Activated CD4-positive, alpha-beta T cell treated with anti-CD3 and anti-CD28 coated beads, Interleukin-2, amount 10 ng/mL, durations not matched to agents 24 days and 14 days (primary cell): ENCODE data around the gene LEF1. TPM values are rescaled to one million over a fixed set of nuclear protein-coding genes. Genes with fewer than 3 reads are reported as not detected.

Experiments used
- DNase-seq: peaks from one replicate; pipeline ENCODE4 v3.0.0; 2022
- H3K27ac Mint-ChIP-seq: one replicate; pipeline ENCODE4 v1.8.0; 2022; ENCODE audit warnings: mild to moderate bottlenecking, mixed read lengths
- H3K27me3 Mint-ChIP-seq: one replicate; pipeline ENCODE4 v1.8.0; 2022; ENCODE audit warnings: mixed read lengths
- H3K36me3 Mint-ChIP-seq: one replicate; pipeline ENCODE4 v1.8.0; 2022; ENCODE audit warnings: low read depth, mild to moderate bottlenecking, mixed read lengths
- H3K4me1 Mint-ChIP-seq: one replicate; pipeline ENCODE4 v1.8.0; 2021; ENCODE audit warnings: mixed read lengths
- H3K4me3 Mint-ChIP-seq: one replicate; pipeline ENCODE4 v1.8.0; 2022; ENCODE audit warnings: mild to moderate bottlenecking, moderate library complexity, mixed read lengths
- H3K9me3 Mint-ChIP-seq: one replicate; pipeline ENCODE4 v1.8.0; 2021; ENCODE audit warnings: mixed read lengths
- intact Hi-C: fragments of 100-400 bp; cut with micrococcal nuclease; formaldehyde crosslinking; loops from one replicate; pipeline ENCODE4 v1.15.1; 2023
- total RNA-seq: library from RNA; stranded (reverse); gene quantifications from 2 replicates; pipeline ENCODE4 v1.2.3, GENCODE V29; 2022

LEF1 gene
- total RNA-seq, 1 donor from 2014 or later: 141 TPM

DNA sequence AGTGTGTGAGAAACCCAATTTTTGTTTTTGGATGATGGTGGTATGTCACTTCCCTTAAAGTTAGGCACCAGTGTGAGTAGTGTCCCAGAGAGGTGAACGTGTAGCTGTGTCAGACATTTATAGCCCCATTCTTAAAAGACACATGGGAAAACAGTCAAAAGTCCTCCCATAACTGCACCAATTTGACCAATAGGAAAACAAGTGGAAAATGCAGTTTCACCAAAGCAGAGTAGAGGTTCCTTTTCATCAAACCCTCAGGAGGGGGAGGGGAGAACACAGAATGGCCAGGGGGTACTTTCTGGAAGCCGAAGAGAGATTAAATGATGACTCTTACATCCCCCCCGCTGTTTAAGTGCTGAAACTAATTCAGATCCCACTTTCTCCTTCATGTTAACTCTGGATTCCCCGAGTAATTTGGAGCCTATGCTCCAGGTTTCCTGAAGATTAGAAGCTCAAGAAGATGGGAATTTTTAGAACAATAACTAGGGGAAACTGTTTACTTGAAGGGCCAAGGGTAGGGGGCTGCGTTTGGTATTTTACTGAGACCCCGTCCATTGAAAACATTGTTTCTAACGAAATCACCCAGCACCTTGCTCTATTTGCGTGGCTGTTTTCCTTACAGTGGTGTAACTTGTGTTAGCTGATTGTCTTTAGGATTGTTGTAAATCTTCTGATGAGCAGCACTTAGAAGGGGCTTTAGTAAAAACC lies 2.1 kb upstream of the LEF1 start:
- H3K36me3 Mint-ChIP-seq: peaks cover 3% of the 10 kb centered on the region
- peak overlapping the region; percentile 88 for H3K27ac Mint-ChIP-seq
- DNase-seq: peak; percentile 68
- peak overlapping the region; percentile 97 for H3K4me3 Mint-ChIP-seq
- H3K27me3 Mint-ChIP-seq: peaks cover 14% of the 10 kb centered on the region
- intact Hi-C loops: loop anchor here (1.0 to 5.0 kb wide), 2 partner anchors 140 to 342 kb away; no protein-coding TSS in a partner anchor
- H3K4me1 Mint-ChIP-seq: peaks cover 51% of the 10 kb centered on the region
- no peaks in the 10 kb centered on the region for H3K9me3 Mint-ChIP-seq

DNA sequence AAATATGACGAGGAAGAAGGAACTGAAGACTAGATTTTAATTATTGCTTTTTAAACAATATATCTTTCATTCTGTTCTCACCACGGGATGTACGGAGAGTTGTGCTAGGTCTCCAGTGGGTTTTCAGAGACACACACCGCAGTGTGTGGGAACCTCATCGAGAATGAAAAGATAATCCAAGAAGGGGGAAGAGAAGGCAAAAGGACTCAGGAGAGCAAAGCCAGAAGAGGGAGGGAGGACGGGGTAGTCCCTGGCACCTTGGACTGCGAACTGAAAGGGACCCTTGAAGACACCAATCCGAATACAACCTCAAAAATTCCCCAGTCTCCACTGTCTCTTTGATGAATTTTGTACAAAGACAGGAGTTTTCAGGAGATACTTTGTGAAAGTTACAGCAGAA lies 932 bp upstream of the LEF1 start:
- Mint-ChIP-seq H3K27ac (peak overlapping the region; percentile 97), H3K27me3 (peaks cover 14% of the 10 kb centered on the region), H3K9me3 (no peaks in the 10 kb centered on the region), H3K4me1 (peaks cover 53% of the 10 kb centered on the region), H3K4me3 (peak overlapping the region; percentile 97), H3K36me3 (peaks cover 9% of the 10 kb centered on the region)
- no peak for DNase-seq
- intact Hi-C loops: loop anchor here (5.0 kb wide), 2 partner anchors 188 to 343 kb away; no protein-coding TSS in a partner anchor

DNA sequence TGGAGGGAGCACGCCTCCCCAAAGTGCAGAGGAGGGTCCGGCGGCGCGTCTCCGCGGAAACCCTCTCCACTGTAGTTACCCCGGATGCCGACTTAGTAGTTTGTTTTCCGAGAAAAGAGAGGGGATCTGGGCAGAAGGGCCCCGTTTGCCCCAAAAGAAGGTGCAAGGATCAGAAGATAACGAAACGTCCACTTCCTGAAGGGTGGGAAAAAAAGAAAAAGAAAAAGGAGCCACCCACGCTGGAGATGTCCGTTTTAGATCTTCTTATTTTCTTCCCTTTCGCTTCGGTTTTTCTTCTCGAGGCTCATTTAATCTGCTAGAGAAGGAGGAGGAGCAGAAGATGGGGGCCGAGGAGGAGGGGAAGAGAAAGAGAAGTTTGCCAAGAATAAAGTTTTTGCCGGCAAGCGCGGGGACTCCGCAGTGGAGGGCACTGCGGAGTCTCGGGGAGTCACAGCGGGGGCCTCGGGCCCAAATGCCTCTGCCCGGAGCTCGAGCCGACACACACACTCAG lies 517 bp downstream of the LEF1 start:
- Mint-ChIP-seq H3K27ac (peak overlapping the region; percentile 97), H3K36me3 (peaks cover 16% of the 10 kb centered on the region), H3K4me3 (peak overlapping the region; percentile 97), H3K4me1 (peaks cover 46% of the 10 kb centered on the region), H3K27me3 (peaks cover 14% of the 10 kb centered on the region), H3K9me3 (no peaks in the 10 kb centered on the region)
- intact Hi-C loops: loop anchor here (5.0 kb wide), 1 partner anchor 189 kb away; no protein-coding TSS in a partner anchor
- DNase-seq: peak; percentile 83

DNA sequence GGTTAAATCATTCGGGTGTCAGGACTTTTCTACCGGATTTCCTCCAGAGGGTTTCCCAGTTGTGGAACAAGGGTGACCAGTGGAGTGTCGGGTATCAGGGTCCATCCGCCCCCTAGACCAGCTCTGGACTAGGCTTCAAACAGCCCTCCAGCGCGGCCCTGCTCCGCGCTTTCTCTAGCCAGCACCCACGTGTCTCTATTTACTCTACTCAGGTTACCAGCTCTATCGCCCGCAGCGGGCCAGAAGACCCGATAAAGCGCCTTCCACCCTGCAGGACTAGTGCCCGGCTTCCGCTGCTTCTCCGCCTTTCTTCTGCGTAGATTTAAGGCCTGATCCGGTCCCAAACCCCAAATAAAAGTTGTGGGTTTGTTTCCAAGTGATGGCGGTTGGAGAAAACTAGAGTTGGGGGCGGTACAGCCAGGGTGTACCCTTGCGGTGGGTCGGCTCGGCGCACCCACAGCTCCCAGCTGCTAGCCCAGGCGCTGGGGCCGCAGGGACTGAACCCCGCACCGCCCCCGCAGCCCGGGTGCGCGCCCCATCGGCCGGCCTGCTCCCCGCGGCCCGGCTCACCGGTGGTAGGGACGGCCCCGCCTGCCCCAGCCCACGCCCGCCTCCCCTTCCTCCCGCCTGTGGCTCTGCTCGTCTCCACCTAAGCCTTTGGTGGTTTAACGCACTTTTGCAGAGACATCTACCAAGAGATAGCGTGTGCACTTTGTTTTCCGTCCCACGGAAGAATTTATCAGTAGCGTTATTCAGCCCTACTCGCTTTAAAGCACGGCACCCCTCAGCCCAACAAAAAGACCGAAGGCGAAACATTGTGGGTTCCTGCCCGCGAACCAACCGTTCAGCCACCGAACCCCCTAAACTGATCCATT lies 2.1 kb downstream of the LEF1 start:
- peaks cover 55% of the 10 kb centered on the region for H3K4me1 Mint-ChIP-seq
- H3K27me3 Mint-ChIP-seq: peaks cover 14% of the 10 kb centered on the region
- peaks cover 28% of the 10 kb centered on the region for H3K36me3 Mint-ChIP-seq
- no peaks in the 10 kb centered on the region for H3K9me3 Mint-ChIP-seq
- intact Hi-C loops: loop anchor here (1.0 to 5.0 kb wide), 7 partner anchors 9 to 266 kb away; no protein-coding TSS in a partner anchor
- peak; percentile 90 for DNase-seq
- H3K4me3 Mint-ChIP-seq: peak overlapping the region; percentile 97
- H3K27ac Mint-ChIP-seq: peak overlapping the region; percentile 94

DNA sequence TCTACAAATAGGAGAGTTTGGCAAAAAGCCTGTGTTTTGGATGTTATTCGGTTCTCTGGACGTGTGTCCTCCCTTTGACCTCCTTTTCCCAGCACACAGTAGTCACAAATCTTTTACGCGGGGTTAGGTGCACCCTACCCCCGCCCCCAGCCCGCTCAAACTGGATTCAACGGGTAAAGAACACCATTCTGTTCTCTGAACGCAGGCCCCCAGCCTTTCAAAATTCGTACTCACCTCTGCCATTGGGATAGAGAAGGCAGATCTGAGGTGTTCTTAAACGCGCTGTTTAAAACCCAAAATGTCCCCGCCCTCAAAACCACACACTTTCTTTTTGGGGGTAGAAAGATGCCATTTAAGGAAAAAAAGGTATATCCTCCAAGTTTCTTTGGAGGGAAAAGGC lies 2.7 kb downstream of the LEF1 start:
- H3K27me3 Mint-ChIP-seq: peaks cover 14% of the 10 kb centered on the region
- H3K4me3 Mint-ChIP-seq: peak overlapping the region; percentile 97
- H3K9me3 Mint-ChIP-seq: no peaks in the 10 kb centered on the region
- H3K36me3 Mint-ChIP-seq: peaks cover 32% of the 10 kb centered on the region
- peak overlapping the region; percentile 90 for H3K27ac Mint-ChIP-seq
- peak; percentile 90 for DNase-seq
- peaks cover 52% of the 10 kb centered on the region for H3K4me1 Mint-ChIP-seq
- intact Hi-C loops: loop anchor here (1.0 to 5.0 kb wide), 7 partner anchors 9 to 267 kb away; no protein-coding TSS in a partner anchor

DNA sequence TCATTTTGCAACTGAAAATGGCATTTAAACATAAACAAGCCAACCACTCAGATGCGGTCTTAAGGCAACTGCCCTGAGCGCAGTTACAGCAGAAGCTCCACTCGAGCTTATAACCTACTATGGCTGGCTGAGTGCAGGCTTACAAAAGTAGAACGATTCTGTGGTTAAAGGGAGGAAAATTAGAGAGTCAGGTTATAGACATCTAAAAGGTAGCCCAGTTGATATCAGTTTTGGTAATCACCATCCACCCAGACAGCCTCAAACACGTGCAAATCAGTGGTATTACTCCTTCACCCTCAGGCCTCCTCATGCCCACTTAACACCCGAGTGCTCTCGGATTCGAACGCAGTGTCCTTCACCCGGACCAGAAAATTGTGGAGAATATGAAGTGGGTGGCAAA lies 3.1 kb downstream of the LEF1 start:
- DNase-seq: peak; percentile 78
- H3K4me1 Mint-ChIP-seq: peaks cover 53% of the 10 kb centered on the region
- H3K27ac Mint-ChIP-seq: peak overlapping the region; percentile 90
- intact Hi-C loops: loop anchor here (1.0 to 5.0 kb wide), 2 partner anchors 21 to 192 kb away; no protein-coding TSS in a partner anchor
- H3K4me3 Mint-ChIP-seq: peak overlapping the region; percentile 97
- no peaks in the 10 kb centered on the region for H3K9me3 Mint-ChIP-seq
- peaks cover 13% of the 10 kb centered on the region for H3K27me3 Mint-ChIP-seq
- H3K36me3 Mint-ChIP-seq: peaks cover 34% of the 10 kb centered on the region

DNA sequence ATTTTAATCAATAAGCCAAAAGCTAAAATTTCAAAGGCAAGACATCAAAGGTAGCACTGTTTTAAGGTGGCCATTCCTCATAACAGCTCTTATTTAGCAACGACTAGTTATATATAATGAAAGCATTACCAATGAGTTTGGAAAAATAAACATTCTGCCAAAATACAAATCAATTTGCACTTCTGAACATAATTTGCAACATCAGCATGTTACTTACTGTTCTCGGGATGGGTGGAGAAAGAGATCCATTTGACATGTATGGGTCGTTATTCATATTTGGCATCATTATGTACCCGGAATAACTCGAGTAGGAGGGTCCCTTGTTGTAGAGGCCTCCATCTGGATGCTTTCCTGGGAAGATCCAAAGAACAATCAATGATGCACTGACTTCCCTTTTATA lies 5.4 kb downstream of the LEF1 start:
- Mint-ChIP-seq H3K27me3 (no peaks in the 10 kb centered on the region), H3K9me3 (no peaks in the 10 kb centered on the region), H3K36me3 (peaks cover 49% of the 10 kb centered on the region), H3K4me3 (peak overlapping the region; percentile 97), H3K4me1 (peaks cover 54% of the 10 kb centered on the region), H3K27ac (peak overlapping the region; percentile 88)
- DNase-seq: no peak
- intact Hi-C loops: no loop called here

DNA sequence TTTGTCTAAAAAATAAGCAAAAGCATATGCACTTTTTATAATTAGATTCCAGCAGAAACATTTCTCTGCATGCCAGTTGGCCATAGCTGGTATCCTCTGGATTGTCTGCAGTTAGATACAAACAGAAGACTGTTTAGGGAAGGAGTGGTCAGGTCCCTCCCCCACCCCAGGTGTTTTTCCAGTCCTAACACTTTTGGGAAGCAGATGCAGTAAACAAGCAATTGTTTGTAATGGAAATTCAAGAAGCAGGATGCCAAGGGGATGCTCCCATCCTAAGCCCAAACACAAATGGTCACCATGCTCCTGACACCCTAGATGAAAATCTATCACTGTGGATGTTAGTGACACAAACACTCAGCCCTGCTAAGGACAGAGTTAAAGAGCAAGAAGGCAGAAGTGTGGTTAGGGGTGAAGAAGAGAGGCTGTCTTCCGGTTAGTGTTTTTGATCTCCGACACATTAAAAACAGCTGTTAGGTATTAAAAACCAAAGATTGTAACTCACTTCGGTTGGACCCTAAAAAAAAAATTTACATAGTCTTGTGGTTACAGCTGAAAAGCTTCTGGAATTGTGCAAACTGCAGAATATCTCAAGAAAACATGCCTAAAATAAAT lies 7.9 kb downstream of the LEF1 start:
- intact Hi-C loops: loop anchor here (2.0 kb wide), 1 partner anchor 22 kb away; no protein-coding TSS in a partner anchor
- DNase-seq: peak; percentile 77

DNA sequence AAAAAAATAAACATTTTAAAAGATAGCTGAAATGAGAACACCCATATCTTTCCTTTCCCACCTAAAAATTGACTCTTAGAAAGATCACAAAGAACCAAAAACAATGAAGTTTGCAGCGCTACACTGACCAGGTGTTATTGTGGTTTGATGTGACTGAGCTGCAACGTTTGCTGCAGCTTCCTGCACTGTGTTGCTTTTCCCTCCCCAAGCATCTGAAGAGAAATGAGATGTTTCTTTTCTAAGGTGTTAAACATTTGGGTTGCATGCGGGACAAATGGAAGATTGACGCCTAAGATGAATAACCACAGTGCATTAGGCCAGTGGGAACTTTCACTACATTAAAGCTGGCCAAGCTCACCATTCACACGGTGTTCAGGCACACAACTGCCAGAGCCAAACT lies 8.9 kb downstream of the LEF1 start:
- intact Hi-C loops: loop anchor here (1.0 to 5.0 kb wide), 3 partner anchors 9 to 322 kb away; no protein-coding TSS in a partner anchor
- Mint-ChIP-seq H3K36me3 (peaks cover 57% of the 10 kb centered on the region), H3K4me1 (peaks cover 72% of the 10 kb centered on the region), H3K27ac (peak overlapping the region; percentile 51), H3K4me3 (peak overlapping the region; percentile 75), H3K9me3 (no peaks in the 10 kb centered on the region), H3K27me3 (no peaks in the 10 kb centered on the region)
- DNase-seq: peak; percentile 77

More for the DNA sequence above, 7.9 kb downstream of the LEF1 start:
- Mint-ChIP-seq H3K27ac (peak overlapping the region; percentile 61), H3K4me3 (peak overlapping the region; percentile 75), H3K27me3 (no peaks in the 10 kb centered on the region), H3K4me1 (peaks cover 66% of the 10 kb centered on the region), H3K36me3 (peaks cover 56% of the 10 kb centered on the region), H3K9me3 (no peaks in the 10 kb centered on the region)

DNA sequence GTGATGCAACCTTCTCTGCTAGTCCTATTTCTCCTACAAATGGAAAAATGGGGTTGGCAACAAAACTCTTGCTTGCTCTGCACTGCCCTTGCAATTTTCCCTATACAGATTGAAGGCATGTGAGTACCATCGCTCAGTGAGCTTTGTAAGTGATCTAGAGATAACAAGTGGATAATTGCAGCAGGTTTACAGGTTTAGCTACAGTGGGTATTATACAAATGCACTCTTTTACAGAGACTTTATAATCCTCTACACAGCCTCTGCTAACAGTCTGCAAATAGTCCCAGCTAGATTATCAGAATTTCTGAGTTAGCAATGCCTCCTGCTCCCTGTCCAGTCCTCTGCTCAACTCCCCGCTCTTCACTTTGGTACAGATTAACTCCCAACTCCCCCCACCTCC lies 11.1 kb downstream of the LEF1 start:
- no peaks in the 10 kb centered on the region for H3K9me3 Mint-ChIP-seq
- H3K27ac Mint-ChIP-seq: peak overlapping the region; percentile 63
- H3K36me3 Mint-ChIP-seq: peaks cover 48% of the 10 kb centered on the region
- H3K4me1 Mint-ChIP-seq: peaks cover 67% of the 10 kb centered on the region
- no peaks in the 10 kb centered on the region for H3K27me3 Mint-ChIP-seq
- intact Hi-C loops: loop anchor here (1.0 to 5.0 kb wide), 2 partner anchors 9 to 325 kb away; no protein-coding TSS in a partner anchor
- no peak for DNase-seq
- peak overlapping the region; percentile 76 for H3K4me3 Mint-ChIP-seq

DNA sequence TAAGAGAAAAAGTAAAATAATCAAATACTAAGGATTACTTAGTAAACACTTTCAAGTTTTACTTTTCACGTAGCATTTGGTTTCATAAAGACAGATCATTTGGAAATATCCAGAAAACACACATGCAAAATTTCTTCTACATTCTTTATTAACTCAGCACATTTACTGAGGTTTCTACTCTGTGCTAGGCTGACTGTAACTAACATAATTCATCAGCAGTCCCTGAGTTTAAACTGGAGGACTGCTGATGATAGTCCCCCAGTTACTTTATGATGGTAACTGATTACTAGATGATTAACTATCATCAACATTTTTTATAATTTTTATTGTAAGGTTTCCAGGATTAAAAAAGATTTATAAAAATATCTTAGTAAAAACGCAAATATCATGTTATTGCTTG lies 12.3 kb downstream of the LEF1 start:
- intact Hi-C loops: loop anchor here (1.0 to 5.0 kb wide), 2 partner anchors 12 to 326 kb away; no protein-coding TSS in a partner anchor
- H3K4me3 Mint-ChIP-seq: peak overlapping the region; percentile 82

DNA sequence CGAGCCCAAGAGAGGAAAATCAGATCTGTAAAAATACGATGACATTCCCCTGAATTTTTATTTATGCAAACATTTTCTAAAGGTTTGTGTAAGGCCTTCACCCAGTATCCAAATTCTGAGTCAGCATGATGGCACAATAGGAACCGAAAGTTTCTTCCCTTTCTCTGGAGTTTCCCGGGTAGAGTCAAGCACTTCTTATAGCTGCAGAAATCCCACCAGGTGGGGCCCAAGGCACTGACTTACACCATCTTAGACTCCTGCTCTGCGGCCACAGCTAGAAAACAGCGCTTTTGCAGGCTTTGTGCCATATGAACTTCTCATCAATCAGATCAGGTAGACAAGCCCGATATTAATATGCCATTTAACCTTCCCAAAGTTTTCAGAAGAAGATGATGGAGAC lies 13.4 kb downstream of the LEF1 start:
- Mint-ChIP-seq H3K4me3 (peak overlapping the region; percentile 82), H3K36me3 (peaks cover 47% of the 10 kb centered on the region), H3K27ac (peak overlapping the region; percentile 88), H3K27me3 (no peaks in the 10 kb centered on the region), H3K9me3 (no peaks in the 10 kb centered on the region), H3K4me1 (peaks cover 69% of the 10 kb centered on the region)
- intact Hi-C loops: loop anchor here (5.0 kb wide), 1 partner anchor 327 kb away; no protein-coding TSS in a partner anchor
- peak; percentile 78 for DNase-seq

More for the DNA sequence above, 12.3 kb downstream of the LEF1 start:
- peak overlapping the region; percentile 88 for H3K27ac Mint-ChIP-seq
- H3K27me3 Mint-ChIP-seq: no peaks in the 10 kb centered on the region
- peaks cover 70% of the 10 kb centered on the region for H3K4me1 Mint-ChIP-seq
- no peaks in the 10 kb centered on the region for H3K9me3 Mint-ChIP-seq
- peaks cover 49% of the 10 kb centered on the region for H3K36me3 Mint-ChIP-seq
- no peak for DNase-seq

DNA sequence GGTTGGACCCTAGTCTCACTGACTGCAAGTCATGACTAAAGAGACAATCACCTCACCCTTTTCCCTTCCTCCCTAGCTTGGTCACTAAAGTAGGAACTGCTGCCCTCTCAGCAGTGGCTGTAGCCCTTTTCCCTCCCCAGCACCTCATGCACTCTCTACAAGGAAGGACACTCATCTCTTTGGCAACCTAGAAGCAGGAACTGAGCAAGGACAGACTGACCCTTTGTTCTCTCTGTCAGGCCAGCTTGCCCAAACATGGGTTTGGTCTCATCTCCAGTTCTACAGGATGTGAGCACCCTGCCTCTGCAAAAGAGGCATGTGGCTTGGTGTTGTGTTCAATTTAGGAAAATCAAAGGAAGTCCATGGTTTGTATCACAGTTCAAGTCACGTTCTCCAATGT lies 15.8 kb downstream of the LEF1 start:
- intact Hi-C loops: loop anchor here (2.0 kb wide), 1 partner anchor 14 kb away; no protein-coding TSS in a partner anchor
- Mint-ChIP-seq H3K4me1 (peaks cover 61% of the 10 kb centered on the region), H3K27ac (peak overlapping the region; percentile 63), H3K9me3 (no peaks in the 10 kb centered on the region), H3K4me3 (peak overlapping the region; percentile 69), H3K36me3 (peaks cover 39% of the 10 kb centered on the region), H3K27me3 (no peaks in the 10 kb centered on the region)
- no peak for DNase-seq
